ENCODE data around the gene AHDC1. TPM values are rescaled to one million over a fixed set of nuclear protein-coding genes. Genes with fewer than 3 reads are reported as not detected.
A peak's percentile ranks its signal among the peaks of the same experiment; 100 is the strongest.

Gene AHDC1
- total RNA-seq, 2 donors from 2014 or later = 23.5 to 35.0 TPM

DNA sequence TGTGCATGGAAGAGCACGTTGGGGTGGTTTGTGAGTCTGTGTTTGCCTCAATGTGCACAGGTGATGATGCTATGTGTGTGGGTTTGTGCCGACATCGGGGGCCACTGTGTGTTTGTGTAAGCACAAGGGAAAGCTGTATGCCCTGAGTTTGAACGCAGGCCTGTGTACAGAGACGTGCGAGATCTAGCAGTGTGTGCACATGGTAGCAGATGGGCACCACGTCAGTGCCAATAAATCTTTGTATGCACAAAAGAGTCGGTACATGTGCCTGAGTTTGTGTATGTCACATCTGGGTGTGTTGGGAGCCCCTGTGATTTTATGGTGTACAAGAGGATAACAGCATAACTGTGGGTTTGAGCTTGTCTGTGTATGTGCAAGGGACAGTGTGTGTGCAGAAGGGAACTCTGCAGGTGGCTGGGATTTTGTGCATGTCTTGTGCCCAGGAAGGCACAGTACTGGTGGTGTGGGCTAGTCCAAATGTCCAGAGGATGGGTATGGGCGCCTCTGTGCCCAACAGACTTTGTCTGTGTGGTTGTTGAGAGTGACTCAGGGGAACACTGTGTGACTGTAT, 82.0 kb downstream of the AHDC1 start:
- no peak for DNase-seq (ENCODE audit: low spot score)
- H3K4me1 ChIP-seq = peaks cover 0 to 96% of the 10 kb centered on the region in 2 donors
- no peaks in the 10 kb centered on the region for H3K27me3 ChIP-seq
- TF ChIP-seq, protein P1, sequence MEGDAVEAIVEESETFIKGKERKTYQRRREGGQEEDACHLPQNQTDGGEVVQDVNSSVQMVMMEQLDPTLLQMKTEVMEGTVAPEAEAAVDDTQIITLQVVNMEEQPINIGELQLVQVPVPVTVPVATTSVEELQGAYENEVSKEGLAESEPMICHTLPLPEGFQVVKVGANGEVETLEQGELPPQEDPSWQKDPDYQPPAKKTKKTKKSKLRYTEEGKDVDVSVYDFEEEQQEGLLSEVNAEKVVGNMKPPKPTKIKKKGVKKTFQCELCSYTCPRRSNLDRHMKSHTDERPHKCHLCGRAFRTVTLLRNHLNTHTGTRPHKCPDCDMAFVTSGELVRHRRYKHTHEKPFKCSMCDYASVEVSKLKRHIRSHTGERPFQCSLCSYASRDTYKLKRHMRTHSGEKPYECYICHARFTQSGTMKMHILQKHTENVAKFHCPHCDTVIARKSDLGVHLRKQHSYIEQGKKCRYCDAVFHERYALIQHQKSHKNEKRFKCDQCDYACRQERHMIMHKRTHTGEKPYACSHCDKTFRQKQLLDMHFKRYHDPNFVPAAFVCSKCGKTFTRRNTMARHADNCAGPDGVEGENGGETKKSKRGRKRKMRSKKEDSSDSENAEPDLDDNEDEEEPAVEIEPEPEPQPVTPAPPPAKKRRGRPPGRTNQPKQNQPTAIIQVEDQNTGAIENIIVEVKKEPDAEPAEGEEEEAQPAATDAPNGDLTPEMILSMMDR (IDR thresholded peaks at IDR 0.05) = no peak
- H3K9me3 ChIP-seq = no peaks in the 10 kb centered on the region
- H3K4me3 ChIP-seq = no peak overlapping the region
- H3K27ac ChIP-seq = peak overlapping the region; percentile 72 to 86
- no peaks in the 10 kb centered on the region for H3K36me3 ChIP-seq

DNA sequence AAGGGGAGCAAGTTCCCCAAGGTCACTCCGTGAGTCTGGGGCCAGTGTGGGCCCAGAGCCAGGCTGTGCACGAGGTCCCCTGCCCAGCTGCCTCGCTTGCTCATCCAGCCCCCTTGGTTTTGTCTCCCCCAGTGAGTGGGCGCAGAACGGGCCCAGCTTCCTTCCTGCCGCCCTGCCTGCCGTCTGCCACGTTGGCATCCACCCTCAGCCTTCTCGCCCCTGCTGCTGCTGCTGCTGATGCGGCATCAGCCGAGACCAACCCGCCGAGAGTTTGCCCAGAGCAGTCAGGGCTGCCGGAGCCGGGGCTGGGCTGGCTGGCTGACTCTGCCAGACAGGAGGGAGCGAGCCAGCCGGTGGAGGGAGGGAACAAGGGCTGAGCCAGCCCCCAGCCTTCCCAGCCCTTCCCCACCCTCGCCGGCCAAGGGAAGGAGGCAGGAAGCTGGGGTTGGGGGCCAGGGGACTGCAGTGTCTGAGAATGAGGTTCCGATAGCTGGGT, 82.6 kb downstream of the AHDC1 start:
- Histone ChIP-seq H3K4me1 (peaks cover 0 to 96% of the 10 kb centered on the region in 2 donors), H3K4me3 (peak overlapping the region in 1 of 2 donors; percentile 0), H3K36me3 (no peaks in the 10 kb centered on the region), H3K27ac (peak overlapping the region; percentile 72 to 86), H3K27me3 (no peaks in the 10 kb centered on the region), H3K9me3 (no peaks in the 10 kb centered on the region)
- TF ChIP-seq, protein P1 (IDR thresholded peaks at IDR 0.05) = no peak
- DNase-seq (ENCODE audit: low spot score) = no peak

DNA sequence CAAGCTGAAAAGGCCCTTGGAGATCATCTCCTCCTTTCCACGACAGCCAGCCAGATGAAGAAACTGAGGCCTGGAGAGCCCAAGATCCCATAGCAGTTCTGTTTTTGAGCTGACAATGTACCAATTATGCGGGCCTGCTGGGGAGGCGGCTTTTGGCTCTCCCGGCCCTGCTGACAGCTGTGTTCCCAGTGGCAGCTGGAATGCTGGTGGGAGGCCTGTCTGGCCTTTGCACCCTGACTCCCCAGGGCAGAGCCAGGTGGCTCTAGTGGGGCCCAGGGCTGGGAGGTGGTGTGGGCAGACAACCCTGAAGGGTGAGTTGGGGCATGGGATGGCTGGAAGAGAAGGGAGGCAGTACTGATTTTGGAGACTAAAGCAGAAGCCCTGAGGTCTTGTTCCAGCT, 83.3 kb downstream of the AHDC1 start:
- no peak for DNase-seq (ENCODE audit: low spot score)
- Histone ChIP-seq H3K36me3 (no peaks in the 10 kb centered on the region), H3K27ac (peak overlapping the region; percentile 72 to 86), H3K4me1 (peaks cover 0 to 96% of the 10 kb centered on the region in 2 donors), H3K4me3 (no peak overlapping the region), H3K27me3 (no peaks in the 10 kb centered on the region), H3K9me3 (no peaks in the 10 kb centered on the region)
- TF ChIP-seq, protein P1 (IDR thresholded peaks at IDR 0.05) = no peak

DNA sequence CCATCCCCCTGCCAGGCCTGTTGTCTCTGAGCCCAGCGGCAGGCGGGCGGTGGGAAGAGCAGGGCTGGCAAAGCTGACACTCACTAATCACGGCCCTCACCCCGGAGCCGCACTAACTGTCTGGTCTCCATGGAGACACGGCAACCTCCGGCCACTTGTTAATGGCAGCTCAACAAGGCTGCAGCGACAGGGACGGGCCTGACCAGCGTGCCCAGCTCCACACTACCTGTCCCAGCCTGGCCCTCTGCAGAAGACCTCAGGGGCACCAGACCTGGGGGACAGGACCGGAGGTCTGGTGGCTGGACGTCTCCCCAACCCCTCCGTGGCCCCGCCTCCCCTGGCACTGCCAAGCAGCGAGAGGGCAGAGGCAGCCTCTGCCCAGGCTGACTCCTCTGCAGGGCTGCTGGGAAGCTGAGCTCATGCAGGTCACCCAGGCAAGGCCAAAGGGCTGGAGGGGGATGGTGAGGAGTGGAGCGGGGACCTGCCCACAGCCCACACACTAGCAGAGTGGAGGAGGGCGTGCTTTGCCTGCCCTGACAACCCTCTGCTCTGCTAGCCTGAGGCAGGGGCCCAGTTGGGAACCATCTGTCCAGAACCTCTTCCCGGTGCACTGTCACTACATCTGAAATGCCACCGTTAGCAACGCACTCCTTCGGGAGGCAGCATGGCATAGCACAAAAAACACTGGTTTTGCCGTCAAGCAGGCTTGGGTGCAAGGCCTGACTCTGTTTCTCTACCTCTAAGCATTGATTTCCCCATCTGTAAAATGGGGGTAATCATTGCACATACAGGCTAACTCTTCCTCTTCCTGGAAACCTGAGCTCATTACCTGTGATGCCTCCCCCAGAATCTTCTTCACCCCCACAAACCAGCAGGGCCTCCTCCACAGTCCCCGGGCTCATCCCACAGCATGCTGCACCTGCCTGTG, 84.3 kb downstream of the AHDC1 start:
- Histone ChIP-seq H3K9me3 (no peaks in the 10 kb centered on the region), H3K4me3 (peak overlapping the region in 1 of 2 donors; percentile 1), H3K4me1 (peaks cover 0 to 88% of the 10 kb centered on the region in 2 donors), H3K27ac (peak overlapping the region; percentile 72 to 86), H3K36me3 (no peaks in the 10 kb centered on the region), H3K27me3 (no peaks in the 10 kb centered on the region)
- TF ChIP-seq, protein P1 (IDR thresholded peaks at IDR 0.05) = no peak
- no peak for DNase-seq (ENCODE audit: low spot score)

DNA sequence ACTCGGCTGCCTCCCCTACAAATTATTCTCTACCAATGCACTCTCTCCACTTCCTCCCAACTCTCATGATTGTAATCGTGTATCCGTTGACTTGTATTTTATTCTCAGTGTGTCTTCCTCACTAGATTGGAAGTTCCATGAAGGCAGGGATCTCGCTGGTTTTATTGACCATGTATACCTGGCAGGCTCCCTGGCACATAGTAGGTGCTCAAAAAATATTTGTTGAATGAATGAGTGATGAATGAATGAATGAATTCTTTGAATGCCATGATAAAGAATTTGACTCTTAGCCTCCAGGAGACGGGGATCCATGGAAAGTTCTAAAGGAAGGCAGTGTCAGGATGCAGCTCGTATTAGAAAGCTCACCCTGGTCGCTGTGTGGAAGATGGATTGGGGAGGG, 85.1 kb downstream of the AHDC1 start:
- TF ChIP-seq, protein P1 (IDR thresholded peaks at IDR 0.05) = no peak
- no peak for DNase-seq (ENCODE audit: low spot score)
- Histone ChIP-seq H3K4me1 (peaks cover 0 to 88% of the 10 kb centered on the region in 2 donors), H3K4me3 (no peak overlapping the region), H3K9me3 (no peaks in the 10 kb centered on the region), H3K27ac (peak overlapping the region; percentile 75 to 86), H3K27me3 (no peaks in the 10 kb centered on the region), H3K36me3 (no peaks in the 10 kb centered on the region)

Measured in right atrium auricular region (tissue), 2 donors.